Spinal cord (tissue), 10 donors: ENCODE results near the gene WEE1. TPM values are rescaled to one million over a fixed set of nuclear protein-coding genes. Genes with fewer than 3 reads are reported as not detected.
"Not testable (repeated sequence)": the region's sequence is repeated elsewhere in the genome, so short reads cannot be mapped to it uniquely, and the experiment has no call there.

Source experiments
- DNase-seq, 6 donors: peaks; one replicate each; pipeline versions ENCODE4 v3.0.0 to v3.0.0-alpha.2; 2013 to 2015; ENCODE audit warnings: low spot score in 6 of 6, low read depth in 4 of 6
- H3K27ac ChIP-seq: one replicate; pipeline ENCODE4 v1.5.1; 2013; ENCODE audit warnings: low read depth, low read length, control low read depth
- H3K27me3 ChIP-seq: one replicate; pipeline ENCODE4 v1.6.1; 2013; ENCODE audit warnings: low read length; ENCODE audit not compliant: control insufficient read depth, insufficient read depth
- H3K36me3 ChIP-seq: one replicate; pipeline ENCODE4 v1.6.1; 2013; ENCODE audit warnings: low read length; ENCODE audit not compliant: control insufficient read depth, insufficient read depth
- H3K4me1 ChIP-seq: one replicate; pipeline ENCODE4 v1.6.1; 2013; ENCODE audit warnings: low read length; ENCODE audit not compliant: control insufficient read depth, insufficient read depth
- H3K4me3 ChIP-seq: one replicate; pipeline ENCODE4 v1.5.1; 2013; ENCODE audit warnings: low read depth, low read length, control low read depth
- H3K9me3 ChIP-seq: one replicate; pipeline ENCODE4 v1.6.1; 2013; ENCODE audit warnings: low read length; ENCODE audit not compliant: control insufficient read depth, insufficient read depth
- WGBS: methylation state at CpG from one replicate; pipeline ENCODE4 v1.1.5; 2013; ENCODE audit warnings: missing lambda C conversion rate; ENCODE audit not compliant: insufficient coverage; 5-methylcytosine and 5-hydroxymethylcytosine counted together
- polyA plus RNA-seq, 2 donors: library from polyadenylated mRNA; unstranded; fragments of 120-200 nt; gene quantifications; one replicate each; pipeline ENCODE4 v1.2.1, GENCODE V29; 2013; ENCODE audit not compliant: insufficient read length in 2 of 2
- total RNA-seq, 2 donors: library from RNA; depleted of rRNA in 1 of 2; stranded (reverse); fragments of 120-200 nt in 1 of 2; fragments of >200 nt in 1 of 2; gene quantifications; one replicate each; pipeline versions ENCODE4 v1.2.3 to v1.2.4, GENCODE V29; 2013 to 2014
- donor health status: healthy.

WEE1 gene
- total and polyA plus RNA-seq, 4 donors: 32.5 to 53.2 (median 40.7) TPM

GRCh38 chr11:9530901-9531625, 42.4 kb upstream of the WEE1 start:
- no peak overlapping the region for H3K4me3 ChIP-seq
- H3K9me3 ChIP-seq: no peaks in the 10 kb centered on the region
- no peak for DNase-seq
- peaks cover 4% of the 10 kb centered on the region for H3K36me3 ChIP-seq
- no peaks in the 10 kb centered on the region for H3K27me3 ChIP-seq
- 95% methylated on average over 6 of the region's 8 CpGs for WGBS
- no peak overlapping the region for H3K27ac ChIP-seq
- peaks cover 6% of the 10 kb centered on the region for H3K4me1 ChIP-seq

- Histone ChIP-seq H3K36me3 (peaks cover 3% of the 10 kb centered on the region), H3K4me1 (peaks cover 6% of the 10 kb centered on the region), H3K4me3 (no peak overlapping the region), H3K27ac (no peak overlapping the region), H3K9me3 (no peaks in the 10 kb centered on the region), H3K27me3 (no peaks in the 10 kb centered on the region)
- no peak for DNase-seq
- 71% methylated on average over 4 of the region's 9 CpGs for WGBS
These were observed 40.4 kb upstream of the WEE1 start for GRCh38 chr11:9533058-9533457.

GRCh38 chr11:9533736-9534473, 39.6 kb upstream of the WEE1 start:
- H3K27me3 ChIP-seq: no peaks in the 10 kb centered on the region
- peaks cover 6% of the 10 kb centered on the region for H3K4me1 ChIP-seq
- H3K4me3 ChIP-seq: no peak overlapping the region
- WGBS: 77% methylated on average over 3 of the region's 5 CpGs
- DNase-seq: no peak
- peaks cover 3% of the 10 kb centered on the region for H3K36me3 ChIP-seq
- no peak overlapping the region for H3K27ac ChIP-seq
- H3K9me3 ChIP-seq: no peaks in the 10 kb centered on the region

- H3K27ac ChIP-seq: no peak overlapping the region
- H3K4me1 ChIP-seq: no peaks in the 10 kb centered on the region
- H3K9me3 ChIP-seq: no peaks in the 10 kb centered on the region
- H3K4me3 ChIP-seq: no peak overlapping the region
- 80% methylated on average over 5 of the region's 6 CpGs for WGBS
- peak in 2 of 6 donors; percentile 12 to 35 for DNase-seq
- H3K27me3 ChIP-seq: no peaks in the 10 kb centered on the region
- H3K36me3 ChIP-seq: no peaks in the 10 kb centered on the region
These were observed 38.2 kb upstream of the WEE1 start for GRCh38 chr11:9535189-9535781.

GRCh38 chr11:9538548-9538947, 34.9 kb upstream of the WEE1 start:
- WGBS: 100% methylated on average over 1 of the region's 2 CpGs
- Histone ChIP-seq H3K36me3 (no peaks in the 10 kb centered on the region), H3K4me3 (no peak overlapping the region), H3K9me3 (no peaks in the 10 kb centered on the region), H3K27me3 (no peaks in the 10 kb centered on the region), H3K4me1 (no peaks in the 10 kb centered on the region), H3K27ac (no peak overlapping the region)
- no peak for DNase-seq

GRCh38 chr11:9549216-9549615, 24.3 kb upstream of the WEE1 start:
- H3K4me1 ChIP-seq, H3K9me3 ChIP-seq, H3K36me3 ChIP-seq, H3K4me3 ChIP-seq, DNase-seq, H3K27ac ChIP-seq, H3K27me3 ChIP-seq: not testable (repeated sequence)
- WGBS: 100% methylated on average over 3 of the region's 5 CpGs

- Histone ChIP-seq H3K27ac (no peak overlapping the region), H3K4me1 (no peaks in the 10 kb centered on the region), H3K27me3 (no peaks in the 10 kb centered on the region), H3K36me3 (no peaks in the 10 kb centered on the region), H3K4me3 (no peak overlapping the region), H3K9me3 (no peaks in the 10 kb centered on the region)
- DNase-seq: no peak
- WGBS: 65% methylated on average over 2 of the region's 8 CpGs
These were observed 23.3 kb upstream of the WEE1 start for GRCh38 chr11:9550191-9550628.

- WGBS: no CpG with 5 or more reads among the region's 2 CpGs
These were observed 12.0 kb upstream of the WEE1 start for GRCh38 chr11:9561279-9561982.

GRCh38 chr11:9562716-9563115, 10.8 kb upstream of the WEE1 start:
- no peak overlapping the region for H3K4me3 ChIP-seq
- DNase-seq: no peak
- H3K27me3 ChIP-seq: no peaks in the 10 kb centered on the region
- no peak overlapping the region for H3K27ac ChIP-seq
- H3K9me3 ChIP-seq: peaks cover 3% of the 10 kb centered on the region
- no peaks in the 10 kb centered on the region for H3K36me3 ChIP-seq
- H3K4me1 ChIP-seq: peaks cover 6% of the 10 kb centered on the region

More at GRCh38 chr11:9561279-9561982, 12.0 kb upstream of the WEE1 start:
- Histone ChIP-seq H3K9me3 (peaks cover 3% of the 10 kb centered on the region), H3K27me3 (no peaks in the 10 kb centered on the region), H3K27ac (no peak overlapping the region), H3K4me3 (no peak overlapping the region), H3K4me1 (peaks cover 6% of the 10 kb centered on the region), H3K36me3 (no peaks in the 10 kb centered on the region)
- DNase-seq: no peak
